Measurements from ENCODE around the gene KANTR.
A peak's percentile ranks its signal among the peaks of the same experiment; 100 is the strongest.

KANTR gene

GRCh38 chrX:53093748-53094581 lies at the start of gene KANTR:
TSS of gene KANTR (plus strand) at chrX:53094142. CDS start at chrX:53124273, 30,131 bp downstream.
- peak; percentile 89 for DNase-seq (ENCODE audit: low spot score)

GRCh38 chrX:53044995-53045394 lies 48.9 kb upstream of the KANTR start:
- DNase-seq (ENCODE audit: low spot score) = no peak

GRCh38 chrX:53047228-53047627 lies 46.7 kb upstream of the KANTR start:
- no peak for DNase-seq (ENCODE audit: low spot score)

GRCh38 chrX:53048169-53049126 lies 45.5 kb upstream of the KANTR start, which contains the start of gene GPR173:
TSS of gene GPR173 (plus strand) at chrX:53048789. CDS start at chrX:53076622, 27,833 bp downstream.
- peak; percentile 82 for DNase-seq (ENCODE audit: low spot score)

GRCh38 chrX:53049127-53049517 lies 44.8 kb upstream of the KANTR start:
- no peak for DNase-seq (ENCODE audit: low spot score)

- no peak for DNase-seq (ENCODE audit: low spot score)
Observed at GRCh38 chrX:53050841-53051240, 43.1 kb upstream of the KANTR start.

GRCh38 chrX:53055244-53055849 lies 38.6 kb upstream of the KANTR start:
- DNase-seq (ENCODE audit: low spot score) = no peak

GRCh38 chrX:53056292-53056691 lies 37.6 kb upstream of the KANTR start:
- no peak for DNase-seq (ENCODE audit: low spot score)

- no peak for DNase-seq (ENCODE audit: low spot score)
Observed at GRCh38 chrX:53065104-53065503, 28.8 kb upstream of the KANTR start.

- DNase-seq (ENCODE audit: low spot score) = no peak
Observed at GRCh38 chrX:53071064-53071463, 22.9 kb upstream of the KANTR start.

- DNase-seq (ENCODE audit: low spot score) = peak; percentile 51
Observed at GRCh38 chrX:53071604-53072417, 22.1 kb upstream of the KANTR start.

- no peak for DNase-seq (ENCODE audit: low spot score)
Observed at GRCh38 chrX:53072418-53073114, 21.4 kb upstream of the KANTR start.

- no peak for DNase-seq (ENCODE audit: low spot score)
Observed at GRCh38 chrX:53073115-53073586, 20.8 kb upstream of the KANTR start.

GRCh38 chrX:53075011-53075410 lies 18.9 kb upstream of the KANTR start:
- no peak for DNase-seq (ENCODE audit: low spot score)

- no peak for DNase-seq (ENCODE audit: low spot score)
Observed at GRCh38 chrX:53076671-53077070, 17.3 kb upstream of the KANTR start.

- no peak for DNase-seq (ENCODE audit: low spot score)
Observed at GRCh38 chrX:53077207-53078197, 16.4 kb upstream of the KANTR start.

GRCh38 chrX:53078943-53079342 lies 15.0 kb upstream of the KANTR start:
- DNase-seq (ENCODE audit: low spot score) = no peak

- no peak for DNase-seq (ENCODE audit: low spot score)
Observed at GRCh38 chrX:53080628-53081580, 13.0 kb upstream of the KANTR start.
